Dendritic cell treated with granulocyte-macrophage colony-stimulating factor and Interleukin-4, amounts not matched to agents 40 ng/mL and 50 ng/mL, for 4 days (primary cell): ENCODE measurements around the gene CHRND.

Experiments
- H3K27ac Mint-ChIP-seq: one replicate; pipeline ENCODE4 v1.8.0; 2022; ENCODE audit warnings: mild to moderate bottlenecking, mixed read lengths
- H3K27me3 Mint-ChIP-seq: one replicate; pipeline ENCODE4 v1.8.0; 2022; ENCODE audit warnings: mild to moderate bottlenecking, mixed read lengths
- H3K36me3 Mint-ChIP-seq: one replicate; pipeline ENCODE4 v1.8.0; 2022; ENCODE audit warnings: low read depth, mixed read lengths
- H3K4me1 Mint-ChIP-seq: one replicate; pipeline ENCODE4 v1.8.0; 2022; ENCODE audit warnings: low read depth, mixed read lengths
- H3K4me3 Mint-ChIP-seq: one replicate; pipeline ENCODE4 v1.8.0; 2022; ENCODE audit warnings: mild to moderate bottlenecking, moderate library complexity, mixed read lengths
- H3K9me3 Mint-ChIP-seq: one replicate; pipeline ENCODE4 v1.8.0; 2022; ENCODE audit warnings: mixed read lengths
- intact Hi-C: fragments of 100-400 bp; cut with micrococcal nuclease; formaldehyde crosslinking; loops from one replicate; pipeline ENCODE4 v1.15.0; 2022

Gene CHRND

DNA sequence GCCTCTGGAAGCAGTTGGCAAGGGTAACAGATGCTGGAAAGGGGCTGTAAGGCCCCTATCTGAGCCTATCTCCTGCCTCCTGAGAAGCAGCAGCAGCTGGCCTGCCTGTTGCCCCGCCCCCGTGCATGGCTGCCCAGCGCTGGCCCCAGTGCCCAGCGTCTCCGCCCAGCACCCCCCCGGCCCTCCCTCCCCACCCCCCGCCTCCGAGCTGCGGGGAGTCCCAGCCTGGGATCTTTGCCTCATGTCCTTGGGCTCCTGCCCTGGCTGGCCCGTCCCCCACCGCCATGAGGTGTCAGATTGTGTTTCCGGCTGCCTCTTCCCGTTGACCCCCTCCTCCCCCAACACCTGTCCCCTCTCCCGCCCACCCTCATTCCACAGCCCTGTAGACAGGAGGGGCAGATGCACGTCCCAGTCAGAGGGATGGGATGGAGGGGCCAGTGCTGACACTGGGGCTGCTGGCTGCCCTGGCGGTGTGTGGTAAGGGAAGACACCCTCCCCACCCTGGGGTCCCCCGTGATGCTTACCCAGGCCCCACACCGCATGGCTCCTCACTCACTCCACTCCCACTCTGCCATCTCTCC, at the start of gene CHRND:
Gene CHRND, plus strand, starts transcription at position 370 of the 581 bp plus-strand sequence. Its CDS starts 56 bp downstream, at position 426.
- intact Hi-C loops, result loop anchor here (10.0 kb wide), 1 partner anchor 621 kb away; no protein-coding TSS in a partner anchor

DNA sequence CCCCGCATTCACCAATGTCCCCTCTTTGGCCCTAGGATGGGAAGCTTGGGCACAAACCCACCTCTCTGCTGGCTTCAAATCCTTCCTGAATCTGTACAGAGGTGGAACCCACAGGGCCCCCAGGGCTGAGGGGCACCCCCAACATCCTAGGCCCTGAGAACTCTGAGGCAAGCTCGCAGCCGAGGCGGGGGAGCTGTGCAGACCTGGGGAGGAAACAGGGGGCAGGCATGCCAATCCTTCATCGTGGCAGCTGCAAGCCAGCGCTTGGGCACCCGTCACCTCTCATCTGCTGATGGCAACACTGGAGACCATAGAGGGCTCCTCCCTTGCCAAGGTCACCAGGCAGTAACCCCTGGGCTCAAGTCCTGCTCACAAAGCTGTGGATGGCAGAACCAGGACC, 49.2 kb upstream of the CHRND start:
- Mint-ChIP-seq H3K9me3 (peaks cover 11% of the 10 kb centered on the region), H3K27ac (no peak overlapping the region), H3K4me1 (no peaks in the 10 kb centered on the region), H3K36me3 (no peaks in the 10 kb centered on the region), H3K4me3 (no peak overlapping the region), H3K27me3 (peaks cover 23% of the 10 kb centered on the region)
- intact Hi-C loops, result no loop called here

More for the DNA sequence above, at the start of gene CHRND:
- Mint-ChIP-seq H3K4me1 (peaks cover 56% of the 10 kb centered on the region), H3K27ac (no peak within 1 kb of the TSS), H3K36me3 (no peaks in the 10 kb centered on the region), H3K9me3 (no peaks in the 10 kb centered on the region), H3K27me3 (peaks cover 73% of the 10 kb centered on the region), H3K4me3 (no peak within 1 kb of the TSS)

DNA sequence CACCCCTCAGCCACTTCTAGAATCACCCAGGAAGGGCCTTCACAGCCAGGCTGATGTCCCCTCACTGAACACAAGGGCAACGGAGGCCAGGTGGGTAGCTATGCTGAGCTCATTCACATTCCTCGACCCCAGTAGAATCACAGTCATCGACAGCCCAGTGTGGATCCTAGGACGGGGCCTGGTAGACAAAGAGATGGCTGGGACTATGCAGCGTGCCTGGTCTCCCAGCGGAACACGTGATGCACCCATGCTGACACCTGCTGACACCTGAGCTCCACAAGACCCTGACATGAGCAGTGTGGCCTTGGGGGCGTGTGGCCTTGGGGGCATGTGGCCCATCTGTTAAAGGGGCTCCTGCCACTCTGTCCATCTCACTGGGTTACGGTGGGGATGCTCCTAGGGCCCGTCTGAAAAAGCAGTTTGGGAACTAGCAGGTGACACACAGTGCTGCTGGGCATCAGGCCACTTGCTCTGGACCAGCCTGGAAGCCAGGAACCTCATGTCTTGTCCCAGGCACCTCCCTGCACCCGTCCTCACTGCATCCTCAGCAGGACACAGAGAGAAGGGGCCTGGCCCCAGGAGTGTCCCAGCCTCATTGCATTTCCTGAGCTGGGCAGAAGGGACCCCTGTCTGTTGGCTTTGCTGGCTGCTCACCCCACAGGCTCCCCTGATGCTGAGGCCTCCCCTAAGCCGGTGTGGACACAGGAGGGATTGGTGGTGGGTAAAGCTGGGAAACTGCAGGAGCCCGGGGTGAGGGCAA, 48.0 kb upstream of the CHRND start:
- H3K27ac Mint-ChIP-seq, result no peak overlapping the region
- no peak overlapping the region for H3K4me3 Mint-ChIP-seq
- no peaks in the 10 kb centered on the region for H3K4me1 Mint-ChIP-seq
- intact Hi-C loops, result no loop called here
- H3K36me3 Mint-ChIP-seq, result no peaks in the 10 kb centered on the region
- H3K9me3 Mint-ChIP-seq, result no peaks in the 10 kb centered on the region
- H3K27me3 Mint-ChIP-seq, result peaks cover 15% of the 10 kb centered on the region

DNA sequence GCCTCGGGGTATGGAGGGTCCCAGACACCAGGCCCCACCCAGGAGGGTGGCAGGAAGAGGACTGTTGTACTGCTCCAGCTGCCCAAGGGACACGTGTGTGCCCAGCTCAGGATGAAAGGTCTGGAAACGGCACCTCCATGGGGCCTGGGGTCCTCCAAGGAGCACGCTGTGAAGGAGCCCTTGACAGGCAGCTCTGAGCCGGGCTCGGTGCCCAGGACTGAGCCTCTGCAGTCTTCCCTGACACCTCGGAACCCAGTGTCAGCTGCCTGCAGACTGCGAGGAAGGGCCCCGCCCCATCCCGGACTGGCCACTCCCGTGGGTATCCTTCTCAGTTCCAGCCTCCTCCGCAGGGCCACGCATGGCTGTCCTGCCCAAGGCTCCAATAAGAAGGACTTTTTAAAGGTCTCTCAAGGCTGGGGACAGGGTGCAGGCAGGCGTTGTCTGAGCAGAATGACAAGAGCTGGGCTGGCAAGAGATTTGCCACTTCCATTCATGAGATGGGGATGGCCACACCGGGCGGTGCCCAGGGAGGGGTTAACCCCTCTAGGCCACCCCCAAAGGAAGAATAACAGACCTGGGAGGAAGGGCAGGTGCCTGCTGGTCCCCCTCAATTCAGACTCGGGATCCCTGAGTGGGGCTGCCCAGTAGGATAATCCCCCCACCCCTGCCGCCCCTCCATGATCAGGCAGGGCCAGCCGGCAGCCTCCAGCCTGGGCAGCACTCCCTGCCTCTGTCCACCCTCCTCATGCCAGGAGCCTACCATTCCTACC, 47.2 kb upstream of the CHRND start:
- H3K27ac Mint-ChIP-seq, result no peak overlapping the region
- no peaks in the 10 kb centered on the region for H3K9me3 Mint-ChIP-seq
- intact Hi-C loops, result no loop called here
- no peak overlapping the region for H3K4me3 Mint-ChIP-seq
- H3K4me1 Mint-ChIP-seq, result no peaks in the 10 kb centered on the region
- peaks cover 15% of the 10 kb centered on the region for H3K27me3 Mint-ChIP-seq
- no peaks in the 10 kb centered on the region for H3K36me3 Mint-ChIP-seq

DNA sequence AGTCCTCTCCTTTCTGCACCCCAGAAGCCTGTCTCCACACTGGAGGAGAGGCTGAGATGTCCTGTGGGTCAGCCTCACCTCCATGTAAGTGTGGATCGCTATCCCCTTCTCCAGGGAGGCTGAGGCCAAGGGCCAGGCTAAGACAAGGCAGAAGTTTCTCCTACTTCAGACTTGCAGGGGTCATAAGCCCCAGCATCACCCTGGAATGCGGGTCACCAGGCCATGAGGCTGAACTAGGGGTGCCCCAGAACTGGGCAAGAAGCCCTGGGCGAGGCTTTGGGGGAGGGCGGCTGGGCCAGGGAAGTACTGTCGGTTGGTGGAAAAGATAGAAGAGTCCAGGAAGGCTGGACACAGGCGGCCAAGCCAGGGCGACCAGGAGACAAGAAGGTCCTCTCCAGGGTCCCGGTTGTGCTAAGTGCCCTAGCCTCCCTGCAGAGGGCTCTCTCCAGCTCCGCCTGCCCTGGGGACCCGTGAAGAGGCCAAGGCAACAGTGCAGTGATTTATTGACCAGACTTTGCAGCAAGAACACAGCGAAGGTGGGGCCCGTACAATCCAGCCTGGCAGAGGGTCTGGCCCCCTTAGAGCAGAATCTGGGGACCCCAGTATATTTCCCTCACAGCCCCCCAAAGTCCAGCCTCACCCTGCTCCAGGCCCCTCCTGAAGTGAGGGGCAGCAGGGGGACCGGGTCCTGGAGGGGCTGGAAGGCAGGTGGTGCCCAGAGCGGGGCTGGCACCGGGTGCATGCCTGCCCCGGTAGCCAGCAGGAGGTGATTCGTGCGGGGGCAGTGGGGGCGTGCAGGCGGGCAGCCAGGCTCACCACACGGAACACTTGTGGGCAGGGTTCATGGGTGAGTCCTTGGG, 46.4 kb upstream of the CHRND start:
- intact Hi-C loops, result no loop called here
- Mint-ChIP-seq H3K27me3 (peaks cover 18% of the 10 kb centered on the region), H3K36me3 (no peaks in the 10 kb centered on the region), H3K4me1 (no peaks in the 10 kb centered on the region), H3K9me3 (no peaks in the 10 kb centered on the region), H3K4me3 (no peak overlapping the region), H3K27ac (no peak overlapping the region)

DNA sequence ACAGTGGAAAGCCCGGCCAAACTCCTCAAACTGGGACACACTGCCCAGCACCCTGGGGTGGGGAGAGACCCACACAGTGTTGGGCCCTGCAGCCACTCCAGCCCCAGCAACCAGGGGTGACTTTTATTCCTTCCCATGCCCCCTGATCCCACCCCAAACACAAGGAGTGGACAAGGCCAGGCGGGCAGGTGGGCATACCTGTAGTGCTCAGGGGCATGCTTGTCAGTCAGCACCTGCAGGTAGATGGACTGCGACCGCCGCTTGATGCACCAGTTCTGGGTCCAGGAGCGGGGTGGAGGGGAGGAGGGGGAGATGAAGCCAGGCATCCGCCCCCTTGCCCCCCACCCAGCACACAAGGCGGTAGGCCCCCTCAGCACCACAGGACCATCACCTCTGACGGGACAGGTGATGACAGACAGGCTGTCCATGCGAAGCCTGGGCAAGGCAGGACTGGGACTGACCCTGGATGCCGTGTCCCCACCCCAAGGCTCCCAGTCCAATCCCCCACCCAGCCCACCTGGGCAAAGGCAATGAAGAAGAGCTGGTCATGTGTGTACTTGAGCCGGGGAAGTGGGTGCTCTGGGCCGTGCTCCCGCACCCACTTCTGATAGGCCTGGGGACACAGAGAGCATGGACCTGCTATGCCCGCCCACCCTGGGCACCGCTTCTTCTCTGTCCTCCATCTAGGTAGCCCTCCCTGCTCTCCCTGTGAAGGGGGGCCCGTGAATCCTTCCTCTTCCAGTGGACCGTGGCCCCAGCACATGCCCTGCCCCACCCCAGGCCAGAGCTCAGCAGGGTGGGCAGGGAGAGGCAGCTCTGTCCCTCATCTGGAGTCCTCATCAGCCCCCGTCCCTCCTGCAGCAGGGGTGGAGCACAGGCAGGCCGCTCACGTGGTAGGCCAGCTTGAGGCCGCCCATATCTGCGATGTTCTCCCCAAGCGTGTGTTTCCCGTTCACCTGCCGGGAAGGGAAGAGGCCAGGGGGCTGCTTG, 45.5 kb upstream of the CHRND start:
- intact Hi-C loops, result no loop called here
- no peaks in the 10 kb centered on the region for H3K36me3 Mint-ChIP-seq
- no peak overlapping the region for H3K4me3 Mint-ChIP-seq
- no peaks in the 10 kb centered on the region for H3K4me1 Mint-ChIP-seq
- peaks cover 22% of the 10 kb centered on the region for H3K27me3 Mint-ChIP-seq
- no peak overlapping the region for H3K27ac Mint-ChIP-seq
- no peaks in the 10 kb centered on the region for H3K9me3 Mint-ChIP-seq

DNA sequence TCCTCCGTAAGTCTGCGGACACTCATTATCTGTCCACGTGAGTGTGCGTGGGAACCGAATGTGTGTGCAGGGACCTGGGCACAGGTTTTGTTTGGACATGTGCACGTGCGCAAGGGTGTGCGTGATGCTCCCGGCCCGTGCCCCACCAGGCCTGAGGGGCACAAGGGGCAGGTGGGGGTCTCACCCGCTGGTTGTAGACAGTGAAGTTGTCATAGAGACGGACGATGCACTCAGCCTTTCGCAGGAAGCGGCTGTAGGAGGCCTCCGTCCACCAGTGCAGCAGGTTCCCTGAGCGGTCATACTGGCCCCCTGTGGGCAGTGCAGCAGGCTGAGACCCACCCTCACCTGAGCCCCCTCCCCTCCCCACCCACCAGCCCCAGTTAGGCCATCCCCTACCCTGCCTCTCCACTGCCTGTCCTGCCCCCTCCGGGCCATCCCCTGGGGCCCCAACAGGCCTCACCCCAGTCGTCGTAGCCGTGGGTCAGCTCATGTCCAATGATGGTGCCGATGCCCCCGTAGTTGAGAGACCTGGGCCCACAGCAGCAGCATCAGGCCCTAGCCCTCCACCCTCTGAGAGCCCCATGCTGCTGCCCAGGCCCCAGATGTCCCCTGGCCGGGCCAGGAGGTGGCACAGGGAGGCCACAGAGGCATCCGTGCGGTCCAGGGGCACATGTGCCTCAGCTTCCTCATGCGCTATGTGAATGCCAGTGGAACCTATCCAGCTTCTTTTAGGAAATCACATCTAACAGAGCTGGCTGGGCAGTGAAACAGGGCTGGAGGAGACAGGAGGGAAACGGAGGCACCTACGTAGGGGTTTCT, 44.4 kb upstream of the CHRND start:
- Mint-ChIP-seq H3K4me3 (no peak overlapping the region), H3K27me3 (peaks cover 27% of the 10 kb centered on the region), H3K36me3 (no peaks in the 10 kb centered on the region), H3K4me1 (no peaks in the 10 kb centered on the region), H3K27ac (no peak overlapping the region), H3K9me3 (no peaks in the 10 kb centered on the region)
- intact Hi-C loops, result no loop called here

DNA sequence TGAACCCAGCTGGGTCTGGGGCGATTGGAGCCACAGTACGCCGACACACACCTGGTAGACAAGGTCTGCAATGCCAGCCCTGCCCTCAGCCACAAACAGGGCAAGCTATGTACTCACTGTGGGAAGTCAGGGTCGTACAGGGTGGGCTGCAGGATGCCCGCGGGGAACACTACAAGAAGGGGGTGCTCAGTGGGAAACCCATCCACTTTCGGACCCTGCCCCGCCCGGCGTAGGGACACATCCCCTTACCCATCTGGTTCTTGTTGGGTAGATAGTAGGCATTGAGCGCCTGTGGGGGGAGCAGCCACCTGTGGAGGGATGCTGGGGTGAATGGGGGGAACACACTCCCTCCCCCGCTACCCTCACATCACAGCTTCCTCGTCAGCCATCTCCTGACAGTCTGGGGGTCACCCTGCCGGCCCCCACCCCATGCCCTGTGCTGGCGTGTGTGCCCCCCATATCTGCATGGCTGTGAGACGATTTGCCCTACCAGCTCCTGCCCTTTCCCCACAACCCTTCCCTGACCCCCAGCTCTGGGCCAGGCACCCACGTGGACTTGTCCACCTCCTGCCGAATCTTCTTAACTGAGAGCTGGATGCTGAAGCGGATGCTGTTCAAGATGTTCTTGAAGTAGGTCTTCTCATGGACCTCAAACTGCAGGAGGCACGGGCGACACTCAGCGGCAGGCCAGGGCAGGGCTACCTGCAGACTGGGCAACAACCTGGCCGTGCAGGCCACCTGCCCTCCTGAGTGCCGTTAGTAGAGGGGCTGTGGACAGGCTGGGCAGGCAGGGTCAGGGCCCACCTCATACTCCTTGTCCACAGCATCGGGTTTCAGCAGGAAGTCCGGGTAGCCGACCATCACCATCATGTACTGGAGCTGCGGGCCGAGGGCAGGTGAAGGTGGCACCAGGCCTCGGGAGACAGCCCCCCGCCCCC, 43.4 kb upstream of the CHRND start:
- H3K27me3 Mint-ChIP-seq, result peaks cover 34% of the 10 kb centered on the region
- no peak overlapping the region for H3K4me3 Mint-ChIP-seq
- no peaks in the 10 kb centered on the region for H3K4me1 Mint-ChIP-seq
- no peaks in the 10 kb centered on the region for H3K36me3 Mint-ChIP-seq
- no peak overlapping the region for H3K27ac Mint-ChIP-seq
- no peaks in the 10 kb centered on the region for H3K9me3 Mint-ChIP-seq
- intact Hi-C loops, result no loop called here

DNA sequence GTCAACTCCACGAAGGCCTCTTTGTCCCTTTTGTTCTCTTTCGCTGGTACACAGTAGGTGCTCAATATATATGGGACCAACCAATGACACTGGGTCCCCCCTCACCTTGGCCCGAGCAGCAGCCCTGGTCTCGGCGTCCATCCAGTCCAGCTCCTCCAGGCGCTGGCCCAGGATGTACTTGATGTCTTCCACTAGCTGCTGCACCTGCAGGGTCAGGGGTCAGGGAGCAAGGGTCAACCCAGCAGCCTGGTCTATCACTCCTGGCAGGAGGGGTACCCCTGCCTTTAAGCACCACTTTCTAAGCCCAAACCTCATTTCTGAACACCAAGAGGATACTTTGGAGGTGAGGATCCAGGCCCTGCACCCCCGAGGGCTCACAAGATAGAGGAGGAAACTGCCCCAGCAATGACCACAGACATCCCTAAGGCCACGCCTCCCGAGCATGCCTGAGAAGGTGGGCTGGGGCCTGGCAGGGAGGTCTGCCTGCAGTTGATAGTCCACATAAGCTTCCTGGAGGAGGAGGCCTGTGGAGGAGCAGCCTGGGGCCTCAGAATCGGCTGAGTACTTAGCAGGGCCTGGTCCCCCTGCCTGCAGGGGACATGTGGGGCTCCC, 42.5 kb upstream of the CHRND start:
- H3K27me3 Mint-ChIP-seq, result peaks cover 41% of the 10 kb centered on the region
- no peaks in the 10 kb centered on the region for H3K4me1 Mint-ChIP-seq
- H3K9me3 Mint-ChIP-seq, result no peaks in the 10 kb centered on the region
- H3K36me3 Mint-ChIP-seq, result no peaks in the 10 kb centered on the region
- H3K27ac Mint-ChIP-seq, result no peak overlapping the region
- intact Hi-C loops, result no loop called here
- no peak overlapping the region for H3K4me3 Mint-ChIP-seq

DNA sequence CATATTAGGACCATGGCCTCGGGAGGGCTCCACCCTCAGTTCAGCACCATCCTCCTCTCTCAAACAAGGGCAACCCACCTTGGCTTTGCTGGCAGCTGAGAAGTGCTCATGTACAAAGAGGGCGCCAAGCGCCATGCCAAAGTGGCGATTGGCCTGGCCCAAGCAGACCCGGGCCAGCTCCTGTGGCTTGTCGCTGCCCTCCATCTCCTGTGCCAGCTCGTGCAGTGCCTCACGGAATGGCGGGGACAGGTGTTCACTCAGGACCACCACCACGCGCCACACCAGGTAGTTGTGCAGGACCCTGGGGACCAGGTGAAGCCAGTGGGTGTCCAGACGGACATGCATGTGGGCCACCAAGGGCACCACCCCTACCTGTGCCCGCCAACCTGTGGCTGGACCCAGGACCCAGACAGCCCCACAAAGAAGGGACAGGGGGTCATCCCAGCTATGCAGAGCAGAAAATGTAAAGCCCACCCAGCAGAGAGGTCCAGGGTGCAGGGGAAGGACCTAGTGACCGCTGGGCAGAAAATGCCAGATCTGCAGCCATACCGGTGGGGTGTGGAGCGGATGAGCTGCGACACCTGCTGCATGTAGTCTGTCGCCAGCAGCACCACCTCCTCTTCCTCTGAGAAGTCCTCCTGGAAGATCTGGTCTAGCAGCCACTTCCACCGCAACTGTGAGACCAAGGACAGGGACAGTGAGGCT, 41.9 kb upstream of the CHRND start:
- Mint-ChIP-seq H3K27ac (no peak overlapping the region), H3K36me3 (no peaks in the 10 kb centered on the region), H3K4me3 (no peak overlapping the region), H3K9me3 (no peaks in the 10 kb centered on the region), H3K27me3 (peaks cover 48% of the 10 kb centered on the region), H3K4me1 (no peaks in the 10 kb centered on the region)
- intact Hi-C loops, result no loop called here
